HEK293 (cell line): ENCODE measurements around the gene SGCB.

Source experiments
- CTCF ChIA-PET: fragments of 350-600 bp; formaldehyde crosslinking; extraction: SDS; loops from one replicate; lab custom pipeline; 2021; ENCODE audit warnings: antibody characterized with exemption; lab: Yijun Ruan, JAX
- POLR2A ChIA-PET: fragments of 300-600 bp; formaldehyde crosslinking; extraction: SDS; loops from one replicate; lab custom pipeline; 2020; ENCODE audit warnings: antibody characterized with exemption, inconsistent platforms; lab: Yijun Ruan, JAX
- H3K27ac ChIP-seq: fragments of 200-500 bp; sonication (Bioruptor generic); 2 replicates; pipeline ENCODE4 v1.5.1; 2014; ENCODE audit warnings: low read depth, low read length, control low read depth, inconsistent platforms; ENCODE audit errors: extremely low read depth
- H3K36me3 ChIP-seq, 2 experiments: fragments of 200-500 bp in 1 of 2; sonication (Bioruptor generic) in 1 of 2; 1 replicate in 1 of 2; 2 replicates in 1 of 2; pipeline ENCODE4 v1.5.1; 2014 to 2017; ENCODE audit warnings: inconsistent platforms in 2 of 2, low read length in 2 of 2; ENCODE audit not compliant: control insufficient read depth in 2 of 2, insufficient read depth in 1 of 2
- H3K4me1 ChIP-seq: fragments of 200-500 bp; sonication (Bioruptor generic); 2 replicates; pipeline ENCODE4 v1.5.1; 2014; ENCODE audit warnings: mild to moderate bottlenecking, low read length, inconsistent platforms; ENCODE audit not compliant: control insufficient read depth, insufficient read depth
- H3K4me3 ChIP-seq: 2 replicates; pipeline ENCODE4 v1.5.1; 2011; ENCODE audit warnings: low read depth, mild to moderate bottlenecking, control low read depth, low read length, moderate library complexity
- H3K9me3 ChIP-seq: fragments of 200-500 bp; sonication (Bioruptor generic); 2 replicates; pipeline ENCODE4 v1.5.1; 2014; ENCODE audit warnings: low read depth, low read length, inconsistent platforms; ENCODE audit not compliant: control insufficient read depth, insufficient read depth
- BCL11B ChIP-seq: fragments of 450-650 bp; formaldehyde crosslinking; IDR thresholded peaks from 2 replicates; pipeline ENCODE4 v1.5.1; 2016; ENCODE audit warnings: low read depth, missing biosample characterization, missing genetic modification characterization
- CTCF ChIP-seq: fragments of 450-650 bp; formaldehyde crosslinking; IDR thresholded peaks from 2 replicates; pipeline ENCODE4 v1.5.1; 2016; ENCODE audit warnings: missing biosample characterization, missing genetic modification characterization
- KLF1 ChIP-seq: fragments of 450-650 bp; formaldehyde crosslinking; IDR thresholded peaks from 2 replicates; pipeline ENCODE4 v1.5.1; 2016; ENCODE audit warnings: missing biosample characterization, missing genetic modification characterization
- KLF7 ChIP-seq: fragments of 450-650 bp; formaldehyde crosslinking; IDR thresholded peaks from 2 replicates; pipeline ENCODE4 v1.5.1; 2016; ENCODE audit warnings: missing biosample characterization, missing genetic modification characterization, borderline replicate concordance
- REST ChIP-seq: fragments of 450-650 bp; formaldehyde crosslinking; IDR thresholded peaks from 2 replicates; pipeline ENCODE4 v1.5.1; 2016; ENCODE audit warnings: missing biosample characterization, missing genetic modification characterization
- SP2 ChIP-seq: fragments of 450-650 bp; formaldehyde crosslinking; IDR thresholded peaks from 2 replicates; pipeline ENCODE4 v1.5.1; 2016; ENCODE audit warnings: missing biosample characterization, missing genetic modification characterization
- SP3 ChIP-seq: fragments of 450-650 bp; formaldehyde crosslinking; IDR thresholded peaks from 2 replicates; pipeline ENCODE4 v1.5.1; 2016; ENCODE audit warnings: missing biosample characterization, missing genetic modification characterization
- ZNF132 ChIP-seq: fragments of 450-650 bp; formaldehyde crosslinking; IDR thresholded peaks from 2 replicates; pipeline ENCODE4 v1.5.1; 2017; ENCODE audit warnings: missing biosample characterization, missing genetic modification characterization, borderline replicate concordance
- ZNF140 ChIP-seq: fragments of 450-650 bp; formaldehyde crosslinking; IDR thresholded peaks from 2 replicates; pipeline ENCODE4 v1.5.1; 2016; ENCODE audit warnings: missing biosample characterization, missing genetic modification characterization
- ZNF148 ChIP-seq: fragments of 450-650 bp; formaldehyde crosslinking; IDR thresholded peaks from 2 replicates; pipeline ENCODE4 v1.5.0; 2017; ENCODE audit warnings: missing biosample characterization, missing genetic modification characterization, borderline replicate concordance
- ZNF169 ChIP-seq: fragments of 450-650 bp; formaldehyde crosslinking; IDR thresholded peaks from 2 replicates; pipeline ENCODE4 v1.5.1; 2016; ENCODE audit warnings: missing biosample characterization, missing genetic modification characterization
- ZNF174 ChIP-seq: fragments of 450-650 bp; formaldehyde crosslinking; IDR thresholded peaks from 2 replicates; pipeline ENCODE4 v1.5.0; 2017; ENCODE audit warnings: missing biosample characterization, mild to moderate bottlenecking, missing genetic modification characterization
- ZNF292 ChIP-seq: fragments of 450-650 bp; formaldehyde crosslinking; IDR thresholded peaks from 2 replicates; pipeline ENCODE4 v1.5.1; 2016; ENCODE audit warnings: low read depth, missing biosample characterization, missing genetic modification characterization, borderline replicate concordance
- ZNF341 ChIP-seq: fragments of 450-650 bp; formaldehyde crosslinking; IDR thresholded peaks from 2 replicates; pipeline ENCODE4; 2016; ENCODE audit warnings: low read depth, missing biosample characterization, missing genetic modification characterization
- ZNF521 ChIP-seq: fragments of 450-650 bp; formaldehyde crosslinking; IDR thresholded peaks from 2 replicates; pipeline ENCODE4 v1.5.1; 2017; ENCODE audit warnings: missing biosample characterization, mild to moderate bottlenecking, missing genetic modification characterization
- ZNF677 ChIP-seq: fragments of 450-650 bp; IDR thresholded peaks from 2 replicates; pipeline ENCODE4 v1.5.0; 2018; ENCODE audit warnings: missing biosample characterization, mild to moderate bottlenecking, missing genetic modification characterization, moderate library complexity
- ZNF692 ChIP-seq: fragments of 450-650 bp; formaldehyde crosslinking; IDR thresholded peaks from 2 replicates; pipeline ENCODE4 v1.5.1; 2016; ENCODE audit warnings: missing biosample characterization, missing genetic modification characterization
- ZNF747 ChIP-seq: fragments of 450-650 bp; formaldehyde crosslinking; IDR thresholded peaks from 2 replicates; pipeline ENCODE4 v1.5.1; 2016; ENCODE audit warnings: missing biosample characterization, missing genetic modification characterization
- ZNF768 ChIP-seq: fragments of 450-650 bp; formaldehyde crosslinking; IDR thresholded peaks from 2 replicates; pipeline ENCODE4 v1.5.1; 2018; ENCODE audit warnings: missing biosample characterization, mild to moderate bottlenecking, missing genetic modification characterization
- ZNF792 ChIP-seq: fragments of 450-650 bp; formaldehyde crosslinking; IDR thresholded peaks from 2 replicates; pipeline ENCODE4 v1.5.1; 2016; ENCODE audit warnings: missing biosample characterization, missing genetic modification characterization
- ZSCAN18 ChIP-seq: fragments of 450-650 bp; formaldehyde crosslinking; IDR thresholded peaks from 2 replicates; pipeline ENCODE4 v1.5.1; 2016; ENCODE audit warnings: missing biosample characterization, missing genetic modification characterization
- ZSCAN23 ChIP-seq: fragments of 450-650 bp; formaldehyde crosslinking; IDR thresholded peaks from 2 replicates; pipeline ENCODE4 v1.5.1; 2016; ENCODE audit warnings: missing biosample characterization, missing genetic modification characterization

SGCB gene

GRCh38 chr4:52079659-52080058, 41.6 kb upstream of the SGCB start:
- H3K27ac ChIP-seq = no peak overlapping the region
- ChIA-PET CTCF (no interaction called here), POLR2A (no interaction called here)
- H3K4me3 ChIP-seq = no peak overlapping the region
- no peaks in the 10 kb centered on the region for H3K36me3 ChIP-seq
- H3K9me3 ChIP-seq = no peaks in the 10 kb centered on the region
- TF ChIP-seq SP3 (tag by site-specific recombination) (no peak), ZNF169 (tag by site-specific recombination) (no peak)
- no peaks in the 10 kb centered on the region for H3K4me1 ChIP-seq

- Histone ChIP-seq H3K36me3 (no peaks in the 10 kb centered on the region), H3K4me3 (no peak overlapping the region), H3K9me3 (no peaks in the 10 kb centered on the region), H3K27ac (no peak overlapping the region), H3K4me1 (no peaks in the 10 kb centered on the region)
- POLR2A ChIA-PET = no interaction called here
- CTCF ChIA-PET = no interaction called here
- TF ChIP-seq ZNF174 (no peak), ZSCAN18 (tag by site-specific recombination) (no peak), ZNF341 (tag by site-specific recombination) (no peak), ZNF768 (tag by site-specific recombination) (no peak), ZNF292 (tag by site-specific recombination) (no peak), REST (tag by site-specific recombination) (no peak), ZNF747 (tag by site-specific recombination) (no peak), ZNF692 (no peak), ZNF792 (tag by site-specific recombination) (no peak), CTCF (tag by site-specific recombination) (no peak), KLF1 (tag by site-specific recombination) (no peak), ZNF521 (tag by site-specific recombination) (no peak), ZSCAN23 (tag by site-specific recombination) (no peak), SP2 (tag by site-specific recombination) (no peak), KLF7 (tag by site-specific recombination) (no peak), ZNF148 (tag by site-specific recombination) (no peak), ZNF677 (tag by site-specific recombination) (no peak), ZNF140 (tag by site-specific recombination) (no peak), BCL11B (tag by site-specific recombination) (no peak), ZNF132 (tag by site-specific recombination) (no peak)
Observed at GRCh38 chr4:52076731-52077130, 38.6 kb upstream of the SGCB start.
